ENCODE data around the gene GLB1L2.

DNA sequence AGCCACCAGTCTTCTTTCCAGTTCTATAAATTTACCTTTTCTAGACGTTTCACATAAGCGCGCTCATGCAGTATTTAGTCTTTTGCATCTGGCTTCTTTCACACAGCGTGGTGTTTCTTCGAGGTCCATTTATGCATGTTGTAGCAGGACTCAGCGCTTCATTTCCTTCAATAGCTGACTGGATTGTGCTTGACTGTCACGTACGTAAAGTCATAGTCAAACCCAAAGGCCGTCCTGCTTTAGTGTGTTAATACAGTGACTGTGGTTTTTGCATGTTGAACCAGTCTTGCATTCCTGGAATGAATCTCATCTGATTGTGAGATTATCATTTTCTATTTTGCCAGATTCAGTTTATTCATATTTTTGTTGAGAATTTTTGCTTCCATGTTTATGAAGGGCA lies 37.1 kb upstream of the GLB1L2 start:
- TF ChIP-seq CEBPB (IDR thresholded peaks at IDR 0.05; ENCODE audit: low read depth, low read length) (no peak), CTCF (conservative IDR thresholded peaks at IDR 0.05; ENCODE audit: low read depth, low read length) (no peak), ELK1 (IDR thresholded peaks at IDR 0.05; ENCODE audit: borderline replicate concordance, low read depth, low read length) (no peak), POLR2A (IDR thresholded peaks at IDR 0.05; ENCODE audit: low read depth, low read length) (no peak), RFX5 (IDR thresholded peaks at IDR 0.05; ENCODE audit: low read depth, low read length) (no peak)
